HG03045 (cell line): Measurements from ENCODE around the gene ABT1.
"Not testable (repeated sequence)": the region's sequence is repeated elsewhere in the genome, so short reads cannot be mapped to it uniquely, and the experiment has no call there.

Experiments used
- ATAC-seq: cut with Tn5 transposase; IDR thresholded peaks from one replicate; pipeline ENCODE4 v1.9.1; 2021; ENCODE audit warnings: mild to moderate bottlenecking, moderate library complexity; ENCODE audit not compliant: unreplicated experiment

ABT1 gene

DNA sequence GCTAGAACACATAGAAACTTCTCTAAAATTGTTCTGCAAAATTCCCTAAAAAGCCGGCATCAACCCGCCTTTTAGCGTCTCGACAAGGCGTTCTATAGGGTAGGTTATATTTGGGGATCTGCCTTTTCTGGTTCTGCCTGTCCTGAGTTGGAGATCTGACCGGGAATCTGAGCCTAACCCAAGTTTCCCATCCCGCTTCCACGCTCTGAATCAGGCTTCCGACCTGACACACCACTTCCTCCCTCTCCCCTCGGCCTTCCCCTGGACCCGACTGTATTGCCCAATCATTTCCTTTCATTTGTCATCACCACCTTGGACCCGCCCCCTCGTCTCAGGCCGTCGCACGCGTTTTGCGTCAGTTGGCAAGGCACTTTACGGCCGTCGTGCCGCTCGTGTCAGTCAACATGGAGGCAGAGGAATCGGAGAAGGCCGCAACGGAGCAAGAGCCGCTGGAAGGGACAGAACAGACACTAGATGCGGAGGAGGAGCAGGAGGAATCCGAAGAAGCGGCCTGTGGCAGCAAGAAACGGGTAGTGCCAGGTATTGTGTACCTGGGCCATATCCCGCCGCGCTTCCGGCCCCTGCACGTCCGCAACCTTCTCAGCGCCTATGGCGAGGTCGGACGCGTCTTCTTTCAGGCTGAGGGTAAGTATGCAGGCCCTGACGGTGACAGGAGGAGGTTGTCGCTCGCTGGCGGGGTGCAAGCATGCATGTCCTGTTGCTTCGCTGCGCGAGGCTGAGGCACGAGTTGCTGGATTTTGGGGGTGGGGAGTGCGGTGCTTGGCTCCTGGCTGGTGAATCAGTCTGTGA is at the start of gene ABT1:
Gene ABT1 (plus strand): TSS at position 375 of the 810 bp plus-strand sequence. CDS start 30 bp downstream, at position 405.
- ATAC-seq, result peak; percentile 82

DNA sequence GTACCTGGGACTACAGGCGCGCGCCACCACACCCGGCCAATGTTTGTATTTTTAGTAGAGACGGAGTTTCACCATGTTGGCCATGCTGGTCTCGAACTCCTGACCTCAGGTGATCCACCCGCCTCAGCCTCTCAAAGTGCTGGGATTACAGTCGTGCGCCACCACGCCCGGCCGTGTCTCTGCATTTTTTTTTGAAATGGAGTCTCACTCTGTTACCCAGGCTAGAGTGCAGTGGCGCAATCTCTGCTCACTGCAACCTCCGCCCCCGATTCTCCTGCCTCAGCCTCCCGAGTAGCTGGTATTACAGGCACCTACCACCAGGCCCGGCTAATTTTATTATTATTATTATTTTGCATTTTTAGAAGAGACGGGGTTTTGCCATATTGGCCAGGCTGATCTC is 49.4 kb upstream of the ABT1 start:
- not testable (repeated sequence) for ATAC-seq

DNA sequence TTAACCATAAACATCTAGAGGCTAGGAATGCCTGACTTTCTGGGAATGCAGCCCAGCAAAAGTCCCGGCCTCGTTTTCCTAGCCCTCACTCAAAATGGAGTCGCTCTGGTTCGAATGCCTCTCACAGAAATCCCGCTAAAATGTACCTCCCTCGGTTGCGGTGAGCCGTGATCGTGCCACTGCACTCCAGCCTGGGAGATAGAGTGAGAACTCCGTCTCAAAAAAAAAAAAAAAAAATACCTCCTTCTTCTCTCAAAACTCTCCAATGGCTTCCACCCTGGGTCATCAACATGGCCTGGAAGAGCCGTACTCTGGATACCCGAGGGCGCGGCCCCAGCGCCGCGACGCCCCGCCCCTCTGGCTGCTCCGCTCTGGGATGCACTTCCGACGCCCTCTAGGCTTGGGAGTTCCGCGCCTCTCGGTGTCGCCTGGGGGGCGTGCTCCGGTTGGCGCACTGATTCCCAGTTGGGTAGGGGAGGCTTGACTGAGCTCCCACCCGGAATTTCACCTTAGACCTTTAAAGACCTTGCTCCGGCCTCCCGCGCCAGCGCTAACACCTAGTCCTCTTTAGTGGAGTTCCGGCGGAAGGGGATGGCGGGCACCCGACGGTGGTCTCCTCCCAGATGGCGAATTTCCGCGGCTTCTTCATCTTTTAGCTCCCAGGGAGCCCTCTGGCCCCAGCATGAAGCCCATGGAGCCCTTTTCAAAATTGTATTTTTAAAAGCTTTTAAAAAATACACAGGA is 46.3 kb upstream of the ABT1 start:
- no peak for ATAC-seq

DNA sequence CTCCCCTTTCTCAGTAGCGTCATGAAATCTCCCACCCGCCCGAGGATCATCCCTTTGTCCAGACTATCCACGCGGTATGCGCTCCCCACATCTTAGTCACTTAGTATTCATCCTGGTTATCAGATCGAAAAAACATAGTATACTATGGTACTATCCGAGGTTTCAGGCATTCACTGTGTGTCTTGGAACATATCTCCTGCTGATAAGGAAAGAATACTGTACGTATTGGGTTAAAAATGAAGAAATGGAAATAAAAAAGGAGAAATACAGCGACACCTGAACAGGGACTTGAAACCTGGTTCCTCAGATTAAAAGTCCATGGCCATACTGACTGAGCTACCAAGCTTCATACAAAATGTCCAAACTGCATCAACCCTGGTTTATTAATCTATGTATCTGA is 44.5 kb upstream of the ABT1 start:
- no peak for ATAC-seq

DNA sequence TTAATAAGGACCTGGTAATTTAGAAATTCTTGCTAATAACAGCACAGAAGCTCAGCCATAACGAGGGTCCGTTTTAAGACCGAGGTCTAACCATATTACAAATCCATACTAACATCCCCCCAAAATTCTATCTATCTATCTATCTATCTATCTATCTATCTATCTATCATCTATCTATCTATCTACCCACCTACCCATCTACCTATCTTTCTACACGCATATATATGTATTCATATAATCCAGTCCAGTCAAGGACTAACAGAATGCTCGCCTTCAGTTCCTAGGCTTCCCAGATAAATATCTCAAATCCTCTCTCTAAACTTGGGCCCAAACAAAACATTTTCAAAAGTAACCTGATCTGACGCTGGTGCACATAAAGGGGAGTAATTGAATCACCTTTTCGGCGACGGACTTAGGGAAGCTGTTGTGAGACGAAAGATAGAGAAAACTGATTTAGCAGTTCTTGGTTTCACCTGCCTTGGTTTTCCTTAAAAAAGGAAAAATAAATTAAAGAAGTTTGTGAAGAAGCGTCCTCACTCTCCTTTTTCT is 44.0 kb upstream of the ABT1 start:
- ATAC-seq, result no peak

DNA sequence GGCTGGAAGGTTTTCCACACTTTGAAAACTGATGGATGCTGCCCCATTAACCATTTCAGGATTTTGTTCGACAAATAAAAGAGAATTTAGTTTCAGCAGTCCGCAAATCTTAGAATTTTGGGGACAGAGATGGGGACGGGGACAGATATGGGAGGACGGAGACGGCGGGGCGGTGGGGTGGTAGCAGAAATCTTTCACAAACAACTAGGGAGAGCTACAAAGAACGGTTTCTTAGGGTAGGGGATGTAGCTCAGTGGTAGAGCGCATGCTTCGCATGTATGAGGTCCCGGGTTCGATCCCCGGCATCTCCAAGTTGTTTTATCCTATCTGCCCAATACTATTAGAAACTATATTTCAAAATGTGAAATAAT is 43.5 kb upstream of the ABT1 start:
- ATAC-seq, result peak; percentile 28

DNA sequence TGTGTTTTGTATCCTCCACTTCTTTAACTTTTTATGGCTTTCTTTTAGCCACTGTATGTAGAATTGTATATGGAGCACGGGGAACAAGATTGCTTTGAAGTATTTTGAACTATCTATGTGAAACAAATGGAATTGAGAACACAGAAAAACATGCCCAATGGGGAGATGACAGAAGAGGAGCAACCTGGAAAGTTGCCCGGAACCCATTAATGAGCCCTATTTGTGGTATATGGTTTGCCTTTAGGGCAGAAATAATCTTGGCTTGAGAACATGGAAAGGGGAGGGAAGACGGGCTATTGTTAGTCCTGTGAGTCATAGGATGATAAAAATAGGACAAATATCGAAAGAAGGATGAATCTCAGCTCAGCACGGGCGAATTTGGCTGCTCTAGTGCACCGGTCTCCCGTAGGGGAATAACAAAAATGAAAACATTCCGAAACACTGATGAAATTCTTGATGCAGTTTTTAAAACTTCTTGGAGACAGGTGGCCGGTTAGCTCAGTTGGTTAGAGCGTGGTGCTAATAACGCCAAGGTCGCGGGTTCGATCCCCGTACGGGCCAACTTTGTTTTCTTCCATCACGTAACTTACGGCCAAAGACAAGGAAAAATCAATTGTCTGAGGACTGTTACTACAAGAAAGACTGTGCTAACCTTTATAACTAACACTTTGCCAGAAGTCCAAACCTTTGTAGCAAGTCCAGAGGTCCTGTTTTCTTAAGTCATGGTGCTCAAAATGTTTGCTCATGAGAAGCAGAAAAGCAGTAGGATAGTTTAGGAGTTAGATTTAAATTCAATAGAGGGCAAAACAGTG is 42.9 kb upstream of the ABT1 start:
- ATAC-seq, result peak; percentile 44

DNA sequence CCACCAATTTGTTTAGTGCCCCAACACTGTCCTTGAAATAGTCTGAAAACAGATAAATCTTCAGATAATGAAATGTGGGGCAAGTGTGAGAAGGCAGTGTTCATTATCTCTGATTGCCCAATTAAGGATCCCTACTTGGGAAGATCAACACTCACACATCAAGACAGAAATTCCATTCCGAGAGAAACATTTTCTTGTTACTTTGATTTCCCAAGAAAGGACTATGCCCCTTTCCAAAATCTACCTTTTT is 42.4 kb upstream of the ABT1 start:
- ATAC-seq, result no peak

DNA sequence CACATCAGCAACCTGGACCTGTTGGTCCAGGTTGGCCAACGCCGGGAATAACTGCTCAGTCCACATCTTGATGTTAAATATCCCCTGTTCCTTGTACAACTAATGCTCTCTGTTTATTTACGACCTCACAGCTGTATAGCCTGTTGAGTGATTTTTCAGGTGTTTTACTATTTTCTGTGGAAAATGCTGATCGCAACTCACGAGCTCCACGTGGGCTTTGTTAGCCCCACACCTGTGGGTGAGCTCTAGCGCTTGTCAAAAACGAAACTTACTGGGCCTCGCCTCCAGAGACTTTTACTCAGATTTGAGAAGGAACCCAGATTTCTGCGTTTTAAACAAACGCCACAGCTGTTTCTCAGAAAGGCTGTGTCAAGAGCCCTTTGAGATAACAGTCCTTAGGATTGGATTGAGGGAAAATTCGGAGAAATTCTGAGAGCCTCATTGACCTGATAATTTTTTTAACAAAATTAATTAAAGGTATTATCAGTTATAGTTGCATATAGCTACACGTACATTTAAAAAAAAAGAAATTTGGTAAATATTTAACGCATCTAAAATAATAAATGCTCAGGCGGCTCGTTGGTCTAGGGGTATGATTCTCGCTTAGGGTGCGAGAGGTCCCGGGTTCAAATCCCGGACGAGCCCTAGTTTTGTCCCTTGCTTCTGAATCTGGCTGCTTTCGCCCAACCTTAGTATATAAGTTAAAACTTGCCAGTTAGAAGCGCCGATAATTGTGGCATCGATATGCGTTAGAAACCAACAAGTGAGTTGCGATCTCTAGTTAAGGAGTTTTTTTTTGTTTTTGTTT is 41.9 kb upstream of the ABT1 start:
- no peak for ATAC-seq

DNA sequence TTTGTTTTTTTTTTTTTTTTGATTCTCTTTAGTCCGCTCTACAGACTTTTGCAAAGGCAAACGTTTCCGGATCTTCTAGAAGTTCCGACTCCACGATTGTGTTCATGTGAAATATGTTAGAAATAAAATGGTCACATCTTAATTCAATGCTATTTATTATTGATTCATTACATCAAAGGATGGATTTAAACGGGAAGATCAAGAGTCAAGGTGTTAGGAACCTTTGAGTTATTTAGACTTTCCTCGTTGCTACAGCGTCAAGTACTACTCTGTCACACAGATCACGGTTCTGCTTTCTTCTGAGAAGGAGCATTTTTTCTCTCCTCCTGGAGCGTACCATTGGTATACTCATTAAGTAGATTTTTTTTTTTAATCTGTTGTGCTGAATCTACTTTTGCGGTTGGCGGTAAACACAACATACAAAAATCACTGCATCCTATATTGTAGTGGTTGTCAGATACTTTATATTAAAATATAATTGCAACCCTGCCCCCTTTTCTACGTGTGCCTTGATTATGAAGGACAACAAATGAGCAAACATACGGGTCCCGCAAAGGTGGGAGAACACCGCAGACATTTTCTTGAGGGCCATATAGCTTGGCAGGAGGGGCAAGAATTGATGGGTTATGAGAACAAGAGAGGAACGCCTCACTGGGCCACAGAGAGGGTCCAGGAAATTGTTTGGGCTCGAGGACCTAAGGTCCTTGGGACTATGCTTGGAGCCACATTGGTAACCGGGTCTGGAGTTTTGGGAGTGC is 41.1 kb upstream of the ABT1 start:
- ATAC-seq, result no peak

DNA sequence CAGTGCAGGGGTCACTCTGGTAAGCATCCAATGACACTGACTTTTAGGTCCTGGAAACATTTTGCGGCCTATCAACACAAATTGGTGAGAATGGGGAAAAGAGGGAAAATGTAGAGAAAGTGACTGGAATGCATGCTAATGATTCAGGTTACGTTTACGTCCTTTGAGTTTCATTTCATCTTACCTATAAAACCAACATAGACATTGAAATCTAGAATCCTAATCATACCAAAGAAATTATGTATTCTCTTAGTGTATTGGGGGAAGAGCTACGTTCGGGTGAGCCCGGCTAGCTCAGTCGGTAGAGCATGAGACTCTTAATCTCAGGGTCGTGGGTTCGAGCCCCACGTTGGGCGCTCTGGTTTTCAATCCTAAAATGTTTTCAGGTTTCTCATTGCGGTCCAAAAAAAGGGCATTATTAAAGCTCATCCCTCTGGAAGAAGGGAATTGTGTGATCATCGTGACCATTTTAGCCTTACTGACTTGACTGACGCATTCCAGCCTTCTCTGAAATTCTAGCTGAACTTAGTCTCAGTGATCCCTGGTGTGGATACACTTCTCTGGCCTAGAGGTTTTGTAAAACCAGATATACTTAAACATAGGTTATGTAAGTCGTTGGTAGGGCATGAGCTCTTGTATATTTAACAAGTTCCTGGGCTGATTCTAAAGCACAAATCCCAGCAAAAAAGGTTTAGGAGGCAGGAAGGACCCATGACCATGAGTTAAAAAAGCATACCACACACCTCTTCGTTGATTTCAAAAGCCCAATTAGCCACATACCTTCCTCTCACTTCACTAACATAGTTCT is 40.3 kb upstream of the ABT1 start:
- ATAC-seq, result no peak

DNA sequence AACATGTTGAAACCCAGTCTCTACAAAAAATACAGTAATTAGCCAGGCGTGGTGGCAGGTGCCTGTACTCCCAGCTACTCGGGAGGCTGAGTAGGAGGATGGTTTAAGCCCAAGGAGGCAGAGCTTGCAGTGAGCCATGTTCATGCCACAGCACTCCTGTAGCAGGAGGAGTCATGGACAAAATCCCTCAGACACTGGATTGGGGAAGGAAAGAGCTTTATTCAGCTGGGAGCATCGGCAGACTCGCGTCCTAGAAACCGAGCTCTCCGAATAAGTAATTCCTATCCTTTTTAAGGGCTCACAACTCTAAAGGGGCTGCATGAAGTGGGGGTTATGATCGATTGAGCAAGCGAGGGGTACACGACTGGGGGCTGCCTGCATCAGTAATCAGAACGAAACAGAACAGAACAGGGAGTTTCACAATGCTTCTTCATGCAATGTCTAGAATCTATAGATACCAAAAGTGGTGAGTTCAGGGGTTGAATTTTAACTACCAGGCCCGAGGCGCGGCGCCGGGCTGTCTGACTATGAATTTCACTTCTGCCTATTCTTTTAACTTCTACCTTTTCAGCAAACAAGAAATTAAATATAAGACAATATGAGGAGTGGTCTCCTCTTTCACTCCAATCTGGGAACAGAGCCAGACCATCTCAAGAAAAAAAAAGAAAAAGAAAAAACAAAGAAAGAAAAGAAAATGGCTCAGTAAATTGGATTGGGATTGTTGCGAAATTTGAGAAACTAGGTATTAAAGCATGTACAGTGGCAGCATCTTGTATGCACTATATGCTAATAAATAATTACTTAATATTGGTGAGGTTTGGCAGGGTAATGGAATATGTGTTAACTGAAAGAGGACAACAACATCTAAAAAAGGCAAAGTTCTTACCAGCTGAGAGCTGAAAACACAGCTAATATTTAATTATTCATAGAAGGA is 35.0 kb upstream of the ABT1 start:
- no peak for ATAC-seq

DNA sequence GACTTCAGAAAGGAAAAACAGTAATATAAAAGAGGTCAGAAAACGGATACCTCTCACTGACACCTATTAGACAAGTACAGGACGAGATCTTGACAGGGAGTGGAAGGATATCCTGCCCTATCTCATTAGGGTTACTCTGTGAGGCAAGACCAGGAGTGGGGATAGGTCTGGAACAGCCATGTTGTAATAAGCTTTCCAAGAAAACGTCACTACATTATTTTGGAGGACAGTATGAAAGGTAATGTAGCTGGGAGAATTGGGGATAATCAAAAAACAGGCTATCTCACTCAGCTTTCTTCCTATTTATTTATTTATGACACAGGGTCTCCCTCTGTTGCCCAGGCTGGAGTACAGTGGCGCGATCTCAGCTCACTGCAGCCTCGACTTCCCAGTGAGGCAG is 33.3 kb upstream of the ABT1 start:
- ATAC-seq, result no peak

DNA sequence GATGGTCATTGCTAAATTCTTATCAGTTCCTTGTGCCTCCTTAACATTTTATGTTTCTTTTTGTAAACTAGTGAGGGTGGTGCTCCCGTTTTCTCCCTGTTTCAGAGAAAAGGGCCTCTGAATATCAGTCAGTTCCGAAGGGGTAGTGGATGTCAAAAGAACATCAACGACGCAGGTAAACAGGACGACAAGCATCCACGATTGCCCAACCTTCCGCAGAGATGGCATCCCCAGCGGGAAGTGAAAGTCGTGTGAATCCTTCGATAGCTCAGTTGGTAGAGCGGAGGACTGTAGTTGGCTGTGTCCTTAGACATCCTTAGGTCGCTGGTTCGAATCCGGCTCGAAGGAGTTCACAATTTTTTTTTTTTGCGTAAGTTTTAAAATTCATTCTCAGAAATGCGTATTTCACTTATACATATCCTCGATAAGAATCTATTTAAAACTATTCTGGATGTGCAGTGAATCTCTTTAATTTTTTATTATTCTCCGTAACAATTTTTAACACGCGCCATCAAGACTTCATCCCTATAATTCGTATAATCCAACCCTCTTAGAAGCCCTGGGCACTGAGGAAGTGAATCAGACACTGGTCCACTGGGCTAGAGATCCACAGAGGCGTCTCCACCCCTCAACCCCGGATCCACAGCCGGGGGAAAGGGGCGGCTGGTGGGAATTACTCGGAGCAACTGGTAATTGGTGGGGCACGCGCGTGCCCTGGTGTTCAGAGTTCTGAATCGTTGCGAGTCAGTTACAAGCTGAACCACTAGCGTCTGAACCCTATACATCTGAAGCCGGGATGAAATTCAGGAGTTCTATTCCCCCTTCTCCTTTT is 27.9 kb upstream of the ABT1 start:
- peak; percentile 73 for ATAC-seq

DNA sequence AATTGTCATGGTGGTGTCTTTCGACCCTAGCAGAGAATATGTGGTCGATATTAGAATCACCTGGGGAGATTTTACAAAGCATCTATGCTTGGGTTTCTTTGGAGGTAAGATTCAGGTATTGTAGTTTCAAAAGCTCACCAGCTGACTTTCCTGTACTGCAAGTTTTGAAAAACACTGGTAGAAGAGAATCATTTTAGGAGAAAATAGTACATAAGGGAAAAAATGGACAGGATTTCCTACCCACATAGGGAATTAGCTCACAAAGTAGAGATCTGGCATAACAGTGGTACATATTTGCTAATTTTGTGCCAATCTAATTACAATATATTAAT is 27.4 kb upstream of the ABT1 start:
- no peak for ATAC-seq

DNA sequence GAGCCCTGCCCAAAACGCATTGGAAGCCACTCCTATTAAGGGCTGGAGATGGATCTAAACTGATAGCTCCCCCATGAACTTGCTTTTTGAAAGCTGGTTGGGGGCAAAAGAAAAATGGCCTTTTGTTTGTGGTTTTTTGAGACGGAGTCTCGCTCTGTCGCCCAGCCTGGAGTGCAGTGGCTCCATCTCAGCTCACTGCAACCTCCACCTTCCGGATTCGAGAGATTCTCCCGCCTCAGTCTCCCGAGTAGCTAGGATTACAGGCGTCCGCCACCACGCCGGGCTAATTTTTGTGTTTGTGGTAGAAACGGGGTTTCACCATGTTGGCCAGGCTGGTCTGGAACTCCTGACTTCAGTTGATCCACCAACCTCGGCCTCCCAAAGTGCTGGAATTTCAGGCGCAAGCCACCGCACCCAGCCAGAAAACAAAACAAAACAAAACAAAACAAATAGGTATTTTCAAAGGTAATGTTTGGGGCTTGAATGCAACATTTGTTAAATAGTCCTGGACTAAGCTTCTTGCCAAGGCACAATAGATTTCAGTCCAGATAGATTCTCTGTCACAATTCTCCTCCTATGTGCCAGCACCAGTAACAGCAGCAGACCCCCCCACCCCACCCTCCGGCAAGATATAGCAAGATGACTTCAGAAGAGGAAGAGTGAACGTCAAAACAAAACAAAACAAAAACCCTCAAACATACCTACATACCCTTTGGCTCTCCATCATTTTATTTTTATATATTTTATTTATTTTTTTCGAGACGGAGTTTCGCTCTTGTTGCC is 26.5 kb upstream of the ABT1 start:
- no peak for ATAC-seq
